Endodermal cell (in vitro differentiated cells): ENCODE data around the gene SELENOO. TPM values are rescaled to one million over a fixed set of nuclear protein-coding genes. Genes with fewer than 3 reads are reported as not detected.

Experiments
- DNase-seq: peaks from one replicate; pipeline ENCODE4 v3.0.0-alpha.2; 2017
- H3K27ac ChIP-seq: 2 replicates; pipeline ENCODE4 v1.5.1; 2013; ENCODE audit warnings: mild to moderate bottlenecking, low read depth, low read length, moderate library complexity
- H3K27me3 ChIP-seq: 2 replicates; pipeline ENCODE4 v1.6.1; 2013; ENCODE audit warnings: mild to moderate bottlenecking, low read length, moderate library complexity; ENCODE audit not compliant: insufficient read depth, control insufficient read depth, poor library complexity, severe bottlenecking
- H3K36me3 ChIP-seq: 2 replicates; pipeline ENCODE4 v1.7.0; 2013; ENCODE audit warnings: mild to moderate bottlenecking, low read length, moderate library complexity; ENCODE audit not compliant: control insufficient read depth, insufficient read depth
- H3K4me1 ChIP-seq: one replicate; pipeline ENCODE4 v1.7.0; 2013; ENCODE audit warnings: low read length; ENCODE audit not compliant: control insufficient read depth, insufficient read depth
- H3K4me3 ChIP-seq: 2 replicates; pipeline ENCODE4 v1.5.1; 2013; ENCODE audit warnings: mild to moderate bottlenecking, low read length, moderate library complexity
- H3K9ac ChIP-seq: 2 replicates; pipeline ENCODE4 v1.6.1; 2013; ENCODE audit warnings: mild to moderate bottlenecking, low read length, moderate library complexity; ENCODE audit not compliant: poor library complexity, severe bottlenecking; ENCODE audit errors: extremely low read depth
- H3K9me3 ChIP-seq: 2 replicates; pipeline ENCODE4 v1.6.1; 2013; ENCODE audit warnings: mild to moderate bottlenecking, low read length, moderate library complexity; ENCODE audit not compliant: control insufficient read depth
- H3K27ac Mint-ChIP-seq: 2 replicates; pipeline ENCODE4 v1.8.0; 2020; ENCODE audit warnings: mixed read lengths
- H3K27me3 Mint-ChIP-seq: 2 replicates; pipeline ENCODE4 v1.8.0; 2021; ENCODE audit warnings: mild to moderate bottlenecking, mixed read lengths; ENCODE audit not compliant: insufficient read depth
- H3K36me3 Mint-ChIP-seq: 2 replicates; pipeline ENCODE4 v1.8.0; 2020; ENCODE audit warnings: low read depth, mixed read lengths
- H3K4me1 Mint-ChIP-seq: 2 replicates; pipeline ENCODE4 v1.8.0; 2020; ENCODE audit warnings: mixed read lengths
- H3K4me3 Mint-ChIP-seq: 2 replicates; pipeline ENCODE4 v1.8.0; 2020; ENCODE audit warnings: mild to moderate bottlenecking, moderate library complexity, mixed read lengths
- H3K9me3 Mint-ChIP-seq: 2 replicates; pipeline ENCODE4 v1.8.0; 2020; ENCODE audit warnings: mild to moderate bottlenecking, mixed read lengths
- WGBS, 2 experiments: methylation state at CpG; one replicate each; pipeline versions ENCODE4 v1.1.5 to v1.1.7; 2013; ENCODE audit warnings: missing lambda C conversion rate in 2 of 2, mixed read lengths in 1 of 2; ENCODE audit not compliant: insufficient coverage in 1 of 2, insufficient read length in 1 of 2; 5-methylcytosine and 5-hydroxymethylcytosine counted together
- total RNA-seq, 2 donors: library from RNA; stranded (reverse); fragmentation: NEBNext Ultra II Directional in 1 of 2; extraction: Animal tissue kit (Norgen Biotek cat#: 25700) in 1 of 2; gene quantifications; 2 replicates in 1 of 2; 3 replicates in 1 of 2; pipeline ENCODE4 v1.2.1, GENCODE V29; 2021
- TF ChIP-seq, protein P1 (sequence below): fragments of 200-600 bp; sonication (generic); conservative IDR thresholded peaks from 2 replicates; pipeline ENCODE4 v1.5.0; 2021; ENCODE audit warnings: antibody characterized with exemption, mild to moderate bottlenecking

SELENOO gene
- total RNA-seq, 2 donors from 2014 or later: 22.2 to 22.9 TPM

GRCh38 chr22:50244420-50245213 lies 43.8 kb downstream of the SELENOO start, which contains the start of gene TUBGCP6:
Gene TUBGCP6 (minus strand): TSS chr22:50245023. CDS start chr22:50244459, 564 bp downstream.
- Mint-ChIP-seq H3K36me3 (peaks cover 17% of the 10 kb centered on the region), H3K9me3 (no peaks in the 10 kb centered on the region), H3K4me3 (peak within 1 kb of the TSS; percentile 90), H3K27ac (peak within 1 kb of the TSS; percentile 97), H3K4me1 (peaks cover 20% of the 10 kb centered on the region), H3K27me3 (no peaks in the 10 kb centered on the region)
- peak within 1 kb of the TSS; percentile 91 for H3K4me3 ChIP-seq
- TF ChIP-seq, protein P1, sequence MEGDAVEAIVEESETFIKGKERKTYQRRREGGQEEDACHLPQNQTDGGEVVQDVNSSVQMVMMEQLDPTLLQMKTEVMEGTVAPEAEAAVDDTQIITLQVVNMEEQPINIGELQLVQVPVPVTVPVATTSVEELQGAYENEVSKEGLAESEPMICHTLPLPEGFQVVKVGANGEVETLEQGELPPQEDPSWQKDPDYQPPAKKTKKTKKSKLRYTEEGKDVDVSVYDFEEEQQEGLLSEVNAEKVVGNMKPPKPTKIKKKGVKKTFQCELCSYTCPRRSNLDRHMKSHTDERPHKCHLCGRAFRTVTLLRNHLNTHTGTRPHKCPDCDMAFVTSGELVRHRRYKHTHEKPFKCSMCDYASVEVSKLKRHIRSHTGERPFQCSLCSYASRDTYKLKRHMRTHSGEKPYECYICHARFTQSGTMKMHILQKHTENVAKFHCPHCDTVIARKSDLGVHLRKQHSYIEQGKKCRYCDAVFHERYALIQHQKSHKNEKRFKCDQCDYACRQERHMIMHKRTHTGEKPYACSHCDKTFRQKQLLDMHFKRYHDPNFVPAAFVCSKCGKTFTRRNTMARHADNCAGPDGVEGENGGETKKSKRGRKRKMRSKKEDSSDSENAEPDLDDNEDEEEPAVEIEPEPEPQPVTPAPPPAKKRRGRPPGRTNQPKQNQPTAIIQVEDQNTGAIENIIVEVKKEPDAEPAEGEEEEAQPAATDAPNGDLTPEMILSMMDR: peak; percentile 63
- no peaks in the 10 kb centered on the region for H3K27me3 ChIP-seq
- DNase-seq: peak; percentile 96
- peaks cover 25% of the 10 kb centered on the region for H3K36me3 ChIP-seq
- WGBS, 2 experiments: 0 to 1% methylated on average over 61 to 76 of the region's 76 CpGs
- H3K9me3 ChIP-seq: no peaks in the 10 kb centered on the region
- peak within 1 kb of the TSS; percentile 69 for H3K27ac ChIP-seq
- peaks cover 3% of the 10 kb centered on the region for H3K4me1 ChIP-seq
- H3K9ac ChIP-seq: peak within 1 kb of the TSS; percentile 88

- H3K4me3 Mint-ChIP-seq: peak overlapping the region; percentile 90
- H3K27me3 Mint-ChIP-seq: no peaks in the 10 kb centered on the region
- H3K9me3 Mint-ChIP-seq: no peaks in the 10 kb centered on the region
- Histone ChIP-seq H3K27ac (no peak overlapping the region), H3K27me3 (no peaks in the 10 kb centered on the region), H3K9ac (peak overlapping the region; percentile 88), H3K9me3 (no peaks in the 10 kb centered on the region), H3K4me3 (peak overlapping the region; percentile 91), H3K36me3 (peaks cover 25% of the 10 kb centered on the region), H3K4me1 (peaks cover 3% of the 10 kb centered on the region)
- WGBS, 2 experiments: 20 to 24% methylated on average over 22 to 48 of the region's 53 CpGs
- H3K36me3 Mint-ChIP-seq: peaks cover 14% of the 10 kb centered on the region
- DNase-seq: no peak
- H3K4me1 Mint-ChIP-seq: peaks cover 20% of the 10 kb centered on the region
- H3K27ac Mint-ChIP-seq: peak overlapping the region; percentile 97
- TF ChIP-seq, protein P1: no peak
Observed at GRCh38 chr22:50245214-50246072, 44.6 kb downstream of the SELENOO start.
